ENCODE data around the gene PARP12.

Gene PARP12

GRCh38 chr7:140059273-140060242, 3.2 kb downstream of the PARP12 start:
- DNase-seq (ENCODE audit: low read depth in 2 of 2) = no peak

DNA sequence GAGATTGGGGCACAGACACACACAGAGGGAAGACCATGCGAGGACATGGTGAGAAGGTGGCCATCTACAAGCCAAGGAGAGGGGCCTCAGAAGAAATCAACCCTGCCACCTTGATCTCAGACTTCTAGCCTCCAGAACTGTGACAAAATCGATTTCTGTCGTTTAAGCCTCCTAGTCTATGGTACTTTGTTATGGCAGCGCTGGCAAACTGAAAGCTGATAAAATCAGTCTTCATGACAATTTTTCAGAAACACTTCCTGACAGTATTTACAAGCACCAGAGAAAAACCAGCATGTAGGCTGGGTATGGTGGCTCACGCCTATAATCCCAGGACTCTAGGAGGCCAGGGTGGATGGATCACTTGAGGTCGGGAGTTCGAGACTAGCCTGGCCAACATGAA, 4.2 kb downstream of the PARP12 start:
- no peak for DNase-seq (ENCODE audit: low read depth in 2 of 2)

DNA sequence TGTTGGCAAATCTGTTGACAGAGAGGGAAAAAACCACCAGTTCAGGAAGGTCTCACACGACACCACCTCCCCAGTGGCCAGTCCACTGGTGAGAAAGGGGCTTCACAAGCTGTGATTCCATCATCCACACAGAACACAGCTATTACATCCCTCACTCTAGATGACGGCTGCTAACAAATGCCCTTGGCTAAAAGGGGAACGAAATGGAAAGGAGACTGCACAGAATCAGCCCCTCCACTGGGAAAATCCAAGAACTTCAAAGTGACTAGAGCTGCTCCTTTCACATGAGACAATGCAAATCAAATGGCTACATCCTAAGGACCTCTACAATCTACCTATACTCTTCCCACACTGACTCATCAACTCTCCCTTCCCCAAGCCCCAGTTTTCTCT, 5.6 kb downstream of the PARP12 start:
- DNase-seq (ENCODE audit: low read depth in 2 of 2) = no peak

DNA sequence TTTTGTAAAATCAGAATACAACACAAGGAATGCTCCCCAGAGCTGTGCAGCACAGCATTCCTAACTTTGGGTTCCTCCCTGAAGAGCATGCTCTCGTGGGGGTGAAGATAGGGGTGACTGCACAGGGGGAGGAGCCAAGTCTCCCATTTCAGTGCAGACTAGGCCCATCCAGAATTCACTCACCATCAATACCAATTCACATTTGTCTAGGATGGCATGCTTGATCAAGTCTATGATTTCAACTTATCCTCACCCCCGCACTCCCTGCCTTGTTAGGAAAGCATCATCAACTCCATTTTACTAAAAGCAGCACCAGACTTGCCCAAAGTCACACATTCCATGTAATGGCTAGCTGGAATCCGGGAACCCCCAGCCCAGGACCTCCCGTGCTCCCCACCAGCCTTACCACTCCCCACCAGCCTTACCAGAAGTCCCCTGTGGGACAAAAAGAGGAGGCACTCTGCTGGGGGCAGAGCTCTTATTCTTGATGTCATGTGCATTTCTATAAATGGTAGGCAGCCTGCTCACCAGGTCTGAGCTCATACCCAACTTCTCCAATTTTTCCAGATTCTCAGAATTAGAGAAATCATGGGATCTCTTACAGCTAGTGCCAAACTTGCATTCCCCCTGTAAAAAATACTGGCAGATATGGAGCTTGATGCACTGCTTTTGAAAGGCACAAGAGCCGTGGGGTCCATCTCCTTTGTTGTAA, 6.2 kb downstream of the PARP12 start:
- no peak for DNase-seq (ENCODE audit: low read depth in 2 of 2)

- no peak for DNase-seq (ENCODE audit: low read depth in 2 of 2)
Measured at GRCh38 chr7:140055833-140056232, 6.9 kb downstream of the PARP12 start.

GRCh38 chr7:140054751-140055150, 8.0 kb downstream of the PARP12 start:
- DNase-seq (ENCODE audit: low read depth in 2 of 2) = no peak

GRCh38 chr7:140053812-140054539, 8.8 kb downstream of the PARP12 start:
- no peak for DNase-seq (ENCODE audit: low read depth in 2 of 2)

GRCh38 chr7:140051820-140052219, 10.9 kb downstream of the PARP12 start:
- DNase-seq (ENCODE audit: low read depth in 2 of 2) = no peak

GRCh38 chr7:140050100-140050499, 12.7 kb downstream of the PARP12 start:
- no peak for DNase-seq (ENCODE audit: low read depth in 2 of 2)

DNA sequence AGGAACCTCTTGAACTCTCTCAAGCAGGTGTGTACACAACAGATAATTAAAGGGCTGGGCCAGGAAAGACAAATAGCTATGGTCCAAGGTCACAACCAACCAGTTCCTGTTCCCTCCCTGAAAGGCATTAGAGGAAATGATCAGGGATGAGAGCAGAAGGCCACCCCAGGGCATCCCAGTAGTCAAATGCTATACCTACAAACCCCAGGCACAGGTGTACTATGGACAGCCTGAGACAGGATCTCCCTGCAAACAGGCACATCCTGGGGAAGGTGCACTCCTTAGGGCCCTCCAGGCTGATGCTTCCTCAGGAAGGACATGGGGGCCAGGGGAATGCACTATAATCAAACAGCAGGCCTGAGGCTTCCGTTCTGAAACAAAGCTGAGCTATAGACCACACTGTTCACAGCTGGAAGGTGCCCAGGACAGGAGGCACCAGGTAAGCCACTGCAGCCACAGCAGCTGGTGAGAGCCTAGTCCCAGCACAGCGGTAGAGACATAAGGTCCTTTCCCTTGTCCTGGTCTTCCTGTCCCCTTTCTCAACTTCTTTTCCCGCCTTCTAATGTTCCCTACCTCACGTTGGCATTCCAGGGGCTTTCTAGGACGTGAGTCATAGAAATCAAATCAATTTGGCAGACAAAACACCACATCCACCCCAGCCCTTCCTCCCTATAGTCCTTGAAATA, 13.3 kb downstream of the PARP12 start:
- no peak for DNase-seq (ENCODE audit: low read depth in 2 of 2)

- no peak for DNase-seq (ENCODE audit: low read depth in 2 of 2)
Measured at GRCh38 chr7:140048989-140049338, 13.8 kb downstream of the PARP12 start.

DNA sequence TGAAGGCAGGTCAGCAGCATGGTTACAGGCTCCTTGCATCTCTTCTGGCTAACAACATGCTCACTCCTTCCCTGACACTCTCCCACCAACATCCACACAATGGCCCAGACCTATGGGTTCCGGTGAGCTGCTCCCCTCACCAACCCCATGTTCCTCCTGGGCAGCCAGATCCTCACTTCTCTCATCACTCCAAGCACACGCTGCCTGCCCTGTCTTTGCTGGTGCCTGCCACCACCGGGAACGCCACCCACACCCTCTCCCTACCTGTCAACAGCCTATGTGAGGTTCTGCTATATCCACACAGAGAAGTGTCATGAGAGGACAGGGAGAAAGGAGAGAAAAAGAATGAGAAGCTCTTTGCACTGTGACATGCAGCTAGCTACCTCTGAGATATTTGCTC, 14.6 kb downstream of the PARP12 start:
- DNase-seq (ENCODE audit: low read depth in 2 of 2) = no peak

- no peak for DNase-seq (ENCODE audit: low read depth in 2 of 2)
Measured at GRCh38 chr7:140047197-140047596, 15.6 kb downstream of the PARP12 start.

- DNase-seq (ENCODE audit: low read depth in 2 of 2) = no peak
Measured at GRCh38 chr7:140045697-140046096, 17.1 kb downstream of the PARP12 start.

GRCh38 chr7:140044251-140044650, 18.5 kb downstream of the PARP12 start:
- DNase-seq (ENCODE audit: low read depth in 2 of 2) = no peak

GRCh38 chr7:140042386-140042670, 20.4 kb downstream of the PARP12 start:
- no peak for DNase-seq (ENCODE audit: low read depth in 2 of 2)

GRCh38 chr7:140041659-140042385, 20.9 kb downstream of the PARP12 start:
- no peak for DNase-seq (ENCODE audit: low read depth in 2 of 2)

DNA sequence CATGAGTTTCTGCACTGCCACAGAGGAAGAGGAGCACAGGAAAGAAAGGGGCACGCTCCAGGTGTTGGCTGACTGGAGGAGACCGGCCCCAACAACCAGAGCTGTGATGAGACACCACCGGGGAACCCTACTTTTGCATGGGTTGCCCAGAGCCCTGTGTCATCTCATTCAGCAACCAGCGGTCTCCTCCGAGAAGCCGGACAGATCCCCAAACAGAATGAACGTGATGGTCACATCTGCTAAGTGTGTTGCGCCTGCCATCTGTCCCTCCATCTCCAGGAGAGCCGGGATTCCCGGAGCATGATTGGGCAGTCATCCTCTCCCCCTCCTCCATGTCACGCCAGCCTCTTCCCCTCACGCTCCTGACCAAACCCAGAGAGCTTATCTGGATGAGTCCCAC, 22.9 kb downstream of the PARP12 start:
- DNase-seq (ENCODE audit: low read depth in 2 of 2) = no peak

DNA sequence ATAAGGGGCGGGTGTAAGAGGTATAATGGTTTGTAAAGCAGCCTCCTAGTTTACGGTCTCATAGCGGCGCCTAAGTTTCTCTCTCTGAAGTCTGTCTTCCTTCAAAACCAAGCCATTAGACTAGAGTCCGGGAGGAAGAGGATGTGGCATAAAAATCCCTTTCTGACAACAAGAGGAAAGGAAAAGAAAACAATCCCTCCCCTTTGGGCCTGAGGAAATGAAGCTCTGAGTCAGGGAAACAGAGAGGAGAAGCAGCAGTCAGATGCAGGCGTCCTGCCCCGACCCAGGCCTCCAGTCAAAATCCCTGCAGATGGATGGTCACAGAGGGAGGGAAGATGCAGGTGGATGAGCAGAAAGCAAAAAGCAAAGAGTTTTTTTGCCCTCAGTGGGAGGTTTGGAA, 23.7 kb downstream of the PARP12 start:
- DNase-seq (ENCODE audit: low read depth in 2 of 2) = no peak

- no peak for DNase-seq (ENCODE audit: low read depth in 2 of 2)
Measured at GRCh38 chr7:140036224-140036962, 26.4 kb downstream of the PARP12 start.
